GM18502 (cell line): ENCODE results near the gene ZNF155.
A peak's percentile ranks its signal among the peaks of the same experiment; 100 is the strongest.

Experiments used
- ATAC-seq: cut with Tn5 transposase; IDR thresholded peaks from one replicate; pipeline ENCODE4 v1.9.1; 2021; ENCODE audit warnings: mild to moderate bottlenecking; ENCODE audit not compliant: unreplicated experiment, poor library complexity

The ZNF155 gene

GRCh38 chr19:44002566-44003460 is 18.8 kb downstream of the ZNF155 start, which contains the start of gene ZNF230:
Gene ZNF230, plus strand, starts transcription at chr19:44002957. Its CDS starts 4,122 bp downstream, at chr19:44007079.
- peak; percentile 93 for ATAC-seq

- no peak for ATAC-seq
Measured at GRCh38 chr19:44003461-44004009, 19.5 kb downstream of the ZNF155 start.

- ATAC-seq = no peak
Measured at GRCh38 chr19:44005973-44006372, 22.0 kb downstream of the ZNF155 start.

- ATAC-seq = no peak
Measured at GRCh38 chr19:44007473-44007872, 23.5 kb downstream of the ZNF155 start.

- ATAC-seq = no peak
Measured at GRCh38 chr19:44010468-44010867, 26.5 kb downstream of the ZNF155 start.

GRCh38 chr19:44019498-44019897 is 35.5 kb downstream of the ZNF155 start:
- no peak for ATAC-seq

GRCh38 chr19:44021221-44021620 is 37.2 kb downstream of the ZNF155 start:
- no peak for ATAC-seq

- ATAC-seq = no peak
Measured at GRCh38 chr19:44024900-44025216, 40.9 kb downstream of the ZNF155 start.

- peak; percentile 93 for ATAC-seq
Measured at GRCh38 chr19:44025217-44025936, 41.4 kb downstream of the ZNF155 start, which contains the start of gene ZNF222. Gene ZNF222, plus strand, starts transcription at chr19:44025379. Its CDS starts 58 bp downstream, at chr19:44025437.

- ATAC-seq = no peak
Measured at GRCh38 chr19:44026622-44027021, 42.6 kb downstream of the ZNF155 start.

GRCh38 chr19:44032001-44032610 is 48.1 kb downstream of the ZNF155 start:
- ATAC-seq = no peak

GRCh38 chr19:44042147-44042546 is 58.2 kb downstream of the ZNF155 start:
- ATAC-seq = no peak
